Hepatocyte (in vitro differentiated cells): ENCODE results near the gene CCNI.

Experiments used
- EZH2 ChIP-seq: fragments of 200-600 bp; sonication (generic); IDR thresholded peaks from 2 replicates; pipeline ENCODE4 v1.6.1; 2016; ENCODE audit warnings: antibody characterized with exemption, mild to moderate bottlenecking, borderline replicate concordance
- TF ChIP-seq, protein P1 (sequence below): fragments of 200-600 bp; sonication (generic); IDR thresholded peaks from 2 replicates; pipeline ENCODE4 v1.5.1; 2016; ENCODE audit warnings: antibody characterized with exemption, mild to moderate bottlenecking; ENCODE audit not compliant: poor library complexity

DNA sequence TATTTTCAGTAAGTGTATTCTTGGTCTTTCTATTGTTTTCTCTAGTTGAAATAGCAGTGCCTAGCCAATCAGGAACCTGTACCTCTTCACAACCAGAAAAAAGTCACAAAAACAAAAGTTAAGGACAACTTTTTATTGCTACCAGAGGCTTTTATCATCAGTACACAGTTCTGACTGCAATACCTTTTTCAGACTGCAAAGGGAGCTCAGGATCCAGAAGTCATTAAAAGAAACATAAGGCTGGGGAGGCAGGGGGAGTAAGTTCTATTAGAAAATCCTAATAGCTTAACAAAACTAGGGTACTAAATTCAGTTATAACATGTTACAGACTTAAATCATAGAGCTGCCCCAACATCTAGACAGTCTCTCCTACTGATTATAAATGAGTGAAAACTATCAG is 28.8 kb downstream of the CCNI start:
- TF ChIP-seq, protein P1, sequence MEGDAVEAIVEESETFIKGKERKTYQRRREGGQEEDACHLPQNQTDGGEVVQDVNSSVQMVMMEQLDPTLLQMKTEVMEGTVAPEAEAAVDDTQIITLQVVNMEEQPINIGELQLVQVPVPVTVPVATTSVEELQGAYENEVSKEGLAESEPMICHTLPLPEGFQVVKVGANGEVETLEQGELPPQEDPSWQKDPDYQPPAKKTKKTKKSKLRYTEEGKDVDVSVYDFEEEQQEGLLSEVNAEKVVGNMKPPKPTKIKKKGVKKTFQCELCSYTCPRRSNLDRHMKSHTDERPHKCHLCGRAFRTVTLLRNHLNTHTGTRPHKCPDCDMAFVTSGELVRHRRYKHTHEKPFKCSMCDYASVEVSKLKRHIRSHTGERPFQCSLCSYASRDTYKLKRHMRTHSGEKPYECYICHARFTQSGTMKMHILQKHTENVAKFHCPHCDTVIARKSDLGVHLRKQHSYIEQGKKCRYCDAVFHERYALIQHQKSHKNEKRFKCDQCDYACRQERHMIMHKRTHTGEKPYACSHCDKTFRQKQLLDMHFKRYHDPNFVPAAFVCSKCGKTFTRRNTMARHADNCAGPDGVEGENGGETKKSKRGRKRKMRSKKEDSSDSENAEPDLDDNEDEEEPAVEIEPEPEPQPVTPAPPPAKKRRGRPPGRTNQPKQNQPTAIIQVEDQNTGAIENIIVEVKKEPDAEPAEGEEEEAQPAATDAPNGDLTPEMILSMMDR = peak; percentile 45
- TF ChIP-seq EZH2 = no peak
